ENCODE results near the gene ESPNL.
A peak's percentile ranks its signal among the peaks of the same experiment; 100 is the strongest.

The ESPNL gene

GRCh38 chr2:238099714-238100048 is 459 bp upstream of the ESPNL start:
- no peak for TF ChIP-seq EZH2phosphoT487 (IDR thresholded peaks at IDR 0.05; ENCODE audit: borderline replicate concordance, low read length)
- TF ChIP-seq CTCF (IDR thresholded peaks at IDR 0.05; ENCODE audit: low read depth, low read length, poor library complexity, severe bottlenecking) = no peak

GRCh38 chr2:238100821-238101771 is 956 bp downstream of the ESPNL start:
- Histone ChIP-seq H3K4me3 (ENCODE audit: low read length) (no peak overlapping the region), H3K4me1 (ENCODE audit: control insufficient read depth, low read length) (peaks cover 29% of the 10 kb centered on the region), H4K20me1 (ENCODE audit: control insufficient read depth, insufficient read depth, low read depth, low read length) (no peaks in the 10 kb centered on the region), H3K27ac (ENCODE audit: low read depth, low read length) (no peak overlapping the region), H3K9me2 (replicated peaks; ENCODE audit: control insufficient read depth, low read length) (no peaks in the 10 kb centered on the region), H3K27me3 (ENCODE audit: control insufficient read depth, low read length) (no peaks in the 10 kb centered on the region), H3K4me2 (ENCODE audit: low read length) (no peak overlapping the region), H3F3A (ENCODE audit: control insufficient read depth, insufficient read depth) (peaks cover 6% of the 10 kb centered on the region; the same call in 1 of the 2 replicates), H3K36me3 (ENCODE audit: control insufficient read depth, low read length) (no peaks in the 10 kb centered on the region), H3K79me2 (ENCODE audit: control insufficient read depth, low read length) (no peaks in the 10 kb centered on the region), H3K9me3 (ENCODE audit: control insufficient read depth, insufficient read depth, low read length) (no peaks in the 10 kb centered on the region)
- TF ChIP-seq CTCF (IDR thresholded peaks at IDR 0.05; ENCODE audit: low read depth, low read length, poor library complexity, severe bottlenecking) (no peak), EZH2phosphoT487 (IDR thresholded peaks at IDR 0.05; ENCODE audit: borderline replicate concordance, low read length) (no peak)

More at GRCh38 chr2:238099714-238100048, 459 bp upstream of the ESPNL start:
- H3K4me3 ChIP-seq (ENCODE audit: low read length) = peak overlapping the region; percentile 69
- peaks cover 21% of the 10 kb centered on the region for H3K4me1 ChIP-seq (ENCODE audit: control insufficient read depth, low read length)
- H4K20me1 ChIP-seq (ENCODE audit: control insufficient read depth, insufficient read depth, low read depth, low read length) = no peaks in the 10 kb centered on the region
- H3K36me3 ChIP-seq (ENCODE audit: control insufficient read depth, low read length) = no peaks in the 10 kb centered on the region
- peak overlapping the region; percentile 95 for H3K4me2 ChIP-seq (ENCODE audit: low read length)
- H3K27ac ChIP-seq (ENCODE audit: low read depth, low read length) = no peak overlapping the region
- H3K9me3 ChIP-seq (ENCODE audit: control insufficient read depth, insufficient read depth, low read length) = no peaks in the 10 kb centered on the region
- H3F3A ChIP-seq (ENCODE audit: control insufficient read depth, insufficient read depth) = peaks cover 6% of the 10 kb centered on the region; the same call in 1 of the 2 replicates
- H3K79me2 ChIP-seq (ENCODE audit: control insufficient read depth, low read length) = no peaks in the 10 kb centered on the region
- no peaks in the 10 kb centered on the region for H3K27me3 ChIP-seq (ENCODE audit: control insufficient read depth, low read length)
- H3K9me2 ChIP-seq (replicated peaks; ENCODE audit: control insufficient read depth, low read length) = no peaks in the 10 kb centered on the region

- H4K20me1 ChIP-seq (ENCODE audit: control insufficient read depth, insufficient read depth, low read depth, low read length) = no peaks in the 10 kb centered on the region
- H3K9me2 ChIP-seq (replicated peaks; ENCODE audit: control insufficient read depth, low read length) = no peaks in the 10 kb centered on the region
- no peaks in the 10 kb centered on the region for H3K27me3 ChIP-seq (ENCODE audit: control insufficient read depth, low read length)
- H3F3A ChIP-seq (ENCODE audit: control insufficient read depth, insufficient read depth) = peaks cover 6% of the 10 kb centered on the region; the same call in 1 of the 2 replicates
- H3K4me2 ChIP-seq (ENCODE audit: low read length) = no peak overlapping the region
- no peak for TF ChIP-seq CTCF (IDR thresholded peaks at IDR 0.05; ENCODE audit: low read depth, low read length, poor library complexity, severe bottlenecking)
- TF ChIP-seq EZH2phosphoT487 (IDR thresholded peaks at IDR 0.05; ENCODE audit: borderline replicate concordance, low read length) = no peak
- no peak overlapping the region for H3K27ac ChIP-seq (ENCODE audit: low read depth, low read length)
- no peaks in the 10 kb centered on the region for H3K9me3 ChIP-seq (ENCODE audit: control insufficient read depth, insufficient read depth, low read length)
- no peaks in the 10 kb centered on the region for H3K36me3 ChIP-seq (ENCODE audit: control insufficient read depth, low read length)
- H3K4me3 ChIP-seq (ENCODE audit: low read length) = no peak overlapping the region
- peaks cover 40% of the 10 kb centered on the region for H3K4me1 ChIP-seq (ENCODE audit: control insufficient read depth, low read length)
- no peaks in the 10 kb centered on the region for H3K79me2 ChIP-seq (ENCODE audit: control insufficient read depth, low read length)
Observed at GRCh38 chr2:238101891-238102841, 2.0 kb downstream of the ESPNL start.

All from DOHH2 (cell line).